Omental fat pad (tissue), 4 donors: ENCODE data around the gene KIZ. TPM values are rescaled to one million over a fixed set of nuclear protein-coding genes. Genes with fewer than 3 reads are reported as not detected.

ENCODE experiments used
- ATAC-seq: fragments of 150-250 bp; one replicate; pipeline ENCODE4 v1.9.1; 2016; ENCODE audit warnings: mild to moderate bottlenecking, moderate library complexity; ENCODE audit not compliant: low FRiP score
- DNase-seq: peaks from one replicate; pipeline ENCODE4 v3.0.0-alpha.2; 2019; ENCODE audit warnings: low spot score
- total RNA-seq, 4 donors: library from RNA; depleted of rRNA; stranded (reverse); fragments of >200 nt; gene quantifications; one replicate each; pipeline ENCODE4 v1.1.0, GENCODE V29; 2016
- TF ChIP-seq, protein P1 (sequence below), 3 donors: fragments of 450-650 bp; IDR thresholded peaks; one replicate each; pipeline ENCODE4 v1.5.1; 2016 to 2017; ENCODE audit warnings: antibody characterized with exemption in 3 of 3, mild to moderate bottlenecking in 3 of 3, moderate library complexity in 2 of 3

The KIZ gene
- total RNA-seq, 4 donors from 2014 or later: 19.1 to 33.7 (median 23.7) TPM

DNA sequence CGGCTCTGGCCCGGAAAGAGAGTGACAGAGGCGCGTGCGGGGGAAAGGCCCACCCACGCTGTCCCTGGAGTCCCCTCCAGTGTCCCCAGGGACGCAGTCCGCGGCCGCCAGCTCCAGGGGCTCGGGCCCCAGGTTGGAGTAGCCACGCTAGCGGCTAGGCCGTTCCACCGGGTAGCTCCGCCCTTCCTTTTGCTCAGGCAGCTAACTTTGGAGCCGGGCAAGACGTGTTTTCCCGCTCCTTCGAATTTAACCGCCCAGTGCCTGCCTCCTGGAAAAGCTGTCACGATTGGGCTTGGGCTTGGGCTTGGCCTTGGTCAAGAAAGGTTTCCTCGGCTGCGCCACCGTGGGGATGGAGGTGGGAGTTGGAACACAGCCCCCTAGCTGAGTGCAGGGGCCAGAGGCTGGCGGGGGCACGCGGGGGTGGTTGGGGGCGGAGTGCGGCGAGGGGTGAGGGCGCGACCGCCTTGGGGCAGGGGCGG lies 24.4 kb upstream of the KIZ start:
- TF ChIP-seq, protein P1, sequence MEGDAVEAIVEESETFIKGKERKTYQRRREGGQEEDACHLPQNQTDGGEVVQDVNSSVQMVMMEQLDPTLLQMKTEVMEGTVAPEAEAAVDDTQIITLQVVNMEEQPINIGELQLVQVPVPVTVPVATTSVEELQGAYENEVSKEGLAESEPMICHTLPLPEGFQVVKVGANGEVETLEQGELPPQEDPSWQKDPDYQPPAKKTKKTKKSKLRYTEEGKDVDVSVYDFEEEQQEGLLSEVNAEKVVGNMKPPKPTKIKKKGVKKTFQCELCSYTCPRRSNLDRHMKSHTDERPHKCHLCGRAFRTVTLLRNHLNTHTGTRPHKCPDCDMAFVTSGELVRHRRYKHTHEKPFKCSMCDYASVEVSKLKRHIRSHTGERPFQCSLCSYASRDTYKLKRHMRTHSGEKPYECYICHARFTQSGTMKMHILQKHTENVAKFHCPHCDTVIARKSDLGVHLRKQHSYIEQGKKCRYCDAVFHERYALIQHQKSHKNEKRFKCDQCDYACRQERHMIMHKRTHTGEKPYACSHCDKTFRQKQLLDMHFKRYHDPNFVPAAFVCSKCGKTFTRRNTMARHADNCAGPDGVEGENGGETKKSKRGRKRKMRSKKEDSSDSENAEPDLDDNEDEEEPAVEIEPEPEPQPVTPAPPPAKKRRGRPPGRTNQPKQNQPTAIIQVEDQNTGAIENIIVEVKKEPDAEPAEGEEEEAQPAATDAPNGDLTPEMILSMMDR (IDR thresholded peaks at IDR 0.05): no peak

DNA sequence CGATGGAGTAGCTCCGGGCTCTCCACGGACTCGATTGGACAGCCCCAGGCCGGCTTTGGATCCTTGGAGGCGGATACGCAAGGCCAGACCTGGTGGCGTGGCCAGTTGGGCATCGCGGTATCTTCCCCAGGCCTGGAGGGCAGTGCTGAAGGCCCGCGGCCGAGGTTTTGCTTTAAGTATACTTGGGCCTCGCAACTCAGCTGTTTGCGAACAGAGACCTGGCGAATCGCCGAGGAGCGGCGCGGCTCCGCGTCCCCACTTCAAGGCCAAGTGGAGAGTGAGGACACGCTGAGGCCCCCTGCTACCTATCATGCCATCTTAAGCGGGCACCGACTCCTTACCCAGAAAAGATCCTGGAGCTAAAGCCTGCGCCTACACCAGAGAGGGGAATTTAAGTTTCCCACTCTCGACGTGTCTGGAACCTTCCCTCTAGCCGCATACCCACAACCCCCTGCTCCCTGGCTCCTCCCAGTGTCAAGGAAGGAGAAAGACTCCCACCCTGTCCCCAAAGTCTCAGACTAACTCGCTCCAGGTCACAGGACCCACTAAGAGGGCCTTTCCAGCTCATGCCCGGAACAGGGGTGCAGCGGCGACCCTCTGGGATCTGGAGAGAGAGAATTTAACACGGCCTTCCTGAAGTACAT lies 23.8 kb upstream of the KIZ start:
- DNase-seq (no peak), ATAC-seq (no peak)
- TF ChIP-seq, protein P1 (IDR thresholded peaks at IDR 0.05): no peak

More for the DNA sequence above, 24.4 kb upstream of the KIZ start:
- ATAC-seq (no peak), DNase-seq (no peak)

DNA sequence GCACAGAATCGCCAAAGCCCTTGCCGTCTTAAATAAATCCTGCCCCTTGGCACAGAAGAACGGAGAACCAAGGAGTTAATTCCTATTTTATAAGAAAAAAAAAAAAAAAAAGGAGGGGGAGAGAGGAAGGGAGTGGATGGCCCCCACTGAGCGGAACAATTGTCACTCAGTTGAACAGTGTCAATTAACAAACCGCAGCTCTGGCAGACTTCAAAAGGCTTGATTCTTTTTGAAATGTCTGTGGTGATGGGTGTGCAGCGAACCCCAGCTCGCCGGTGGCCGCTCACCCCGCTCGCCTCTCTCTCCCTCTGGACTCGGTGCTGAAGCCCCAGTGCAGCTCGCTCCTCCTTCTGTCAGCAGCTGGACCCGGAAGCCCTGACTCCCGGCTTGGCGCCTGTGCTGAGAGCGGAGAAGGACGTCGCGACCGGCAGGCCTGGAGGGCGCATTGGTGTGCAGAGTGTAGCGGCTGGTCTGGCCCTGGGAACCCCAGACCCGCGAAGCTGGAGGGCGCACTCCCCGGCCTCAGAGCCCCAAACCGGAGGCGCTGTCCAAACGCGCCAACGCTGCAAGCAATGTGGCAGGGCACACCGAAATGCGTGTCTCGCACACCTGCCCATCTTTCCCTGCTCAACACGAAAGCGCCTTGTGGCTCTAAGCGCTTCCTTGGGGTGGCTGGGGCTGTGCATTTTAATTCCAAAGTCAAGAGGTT lies 23.1 kb upstream of the KIZ start:
- ATAC-seq (no peak), DNase-seq (no peak)
- TF ChIP-seq, protein P1 (IDR thresholded peaks at IDR 0.05): no peak

DNA sequence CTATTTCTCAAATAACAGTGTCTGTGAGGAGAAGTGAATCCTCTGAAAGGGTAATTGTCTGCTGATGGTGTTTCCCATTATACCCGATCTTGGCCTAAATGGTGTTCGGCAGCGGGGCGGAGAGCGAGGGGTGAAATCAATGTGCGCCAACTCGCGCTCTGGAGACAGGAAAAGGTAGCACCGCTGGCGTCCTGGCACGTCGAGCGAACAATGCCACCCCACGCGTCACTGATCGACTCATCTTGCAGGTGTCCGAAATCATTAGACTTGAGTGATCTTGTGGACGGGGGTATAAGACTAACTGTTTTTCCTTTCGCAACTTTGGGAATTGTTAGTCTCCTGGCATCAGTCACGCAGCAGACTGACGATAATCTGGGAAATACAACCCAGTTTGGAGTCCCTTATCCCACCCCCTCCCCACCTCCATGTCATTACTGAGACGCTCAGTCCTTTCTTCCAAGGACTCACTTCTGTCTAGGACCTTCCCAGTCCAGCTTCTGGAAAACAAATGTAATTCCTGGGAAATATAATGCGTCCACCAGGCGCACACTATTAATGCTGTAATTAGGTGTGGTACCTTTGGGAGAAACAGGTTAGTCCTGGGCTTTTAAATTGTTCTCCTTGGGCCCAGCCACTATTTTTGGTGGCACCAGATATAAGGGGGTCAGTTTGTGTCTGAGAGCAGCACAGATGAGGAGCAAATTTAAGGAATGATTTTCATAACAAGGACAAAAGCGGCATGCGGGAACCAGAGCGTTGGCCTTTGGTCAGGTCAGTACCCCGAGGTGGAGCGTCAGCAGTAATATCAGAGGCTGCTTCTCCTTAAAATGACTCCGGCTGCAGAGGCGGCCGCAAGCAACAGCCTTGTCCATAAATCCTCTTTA lies 22.1 kb upstream of the KIZ start:
- DNase-seq (no peak), ATAC-seq (no peak)
- TF ChIP-seq, protein P1 (IDR thresholded peaks at IDR 0.05): no peak

DNA sequence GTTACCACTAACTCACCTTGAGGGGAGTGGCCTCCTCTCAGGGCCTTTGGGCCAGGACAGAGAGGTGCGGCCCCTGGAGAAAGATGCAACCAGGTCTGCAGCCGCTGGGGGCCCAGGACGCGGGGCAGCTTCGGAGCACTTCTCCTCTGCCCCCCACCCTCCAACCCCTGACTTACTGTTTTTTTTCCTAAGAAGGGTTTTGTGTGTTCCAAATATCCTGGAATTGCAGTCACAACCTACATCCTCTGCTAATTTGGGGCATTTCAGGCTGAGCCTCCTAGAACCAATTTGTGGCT lies 21.5 kb upstream of the KIZ start:
- TF ChIP-seq, protein P1 (IDR thresholded peaks at IDR 0.05): no peak
- ATAC-seq: no peak

DNA sequence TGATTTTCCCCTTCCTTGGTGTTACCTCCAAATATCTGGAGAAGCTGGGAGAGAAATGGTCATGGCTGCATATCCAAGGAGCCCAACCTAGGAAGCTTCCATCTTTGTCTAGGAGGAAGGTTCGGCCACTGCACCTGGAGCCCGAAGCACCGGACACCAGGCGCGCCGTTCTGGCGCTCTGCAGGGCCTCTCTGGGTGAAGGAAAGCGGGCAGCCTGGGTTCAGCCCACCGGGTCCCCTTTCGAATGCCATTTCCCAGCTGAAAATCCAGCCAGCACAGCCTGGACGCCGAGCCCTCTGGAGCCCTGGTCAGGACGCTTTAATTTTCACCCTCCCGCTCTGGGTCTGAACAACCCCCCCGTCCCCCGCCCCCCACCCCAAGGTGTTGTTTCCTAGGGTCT lies 21.0 kb upstream of the KIZ start:
- no peak for ATAC-seq
- no peak for DNase-seq
- TF ChIP-seq, protein P1 (IDR thresholded peaks at IDR 0.05): no peak

More for the DNA sequence above, 21.5 kb upstream of the KIZ start:
- DNase-seq: no peak
